HEK293 (cell line): ENCODE data around the gene BMAL1.

Experiments used
- CTCF ChIA-PET: fragments of 350-600 bp; formaldehyde crosslinking; extraction: SDS; loops from one replicate; lab custom pipeline; 2021; ENCODE audit warnings: antibody characterized with exemption; lab: Yijun Ruan, JAX
- POLR2A ChIA-PET: fragments of 300-600 bp; formaldehyde crosslinking; extraction: SDS; loops from one replicate; lab custom pipeline; 2020; ENCODE audit warnings: antibody characterized with exemption, inconsistent platforms; lab: Yijun Ruan, JAX
- H3K27ac ChIP-seq: fragments of 200-500 bp; sonication (Bioruptor generic); 2 replicates; pipeline ENCODE4 v1.5.1; 2014; ENCODE audit warnings: low read depth, low read length, control low read depth, inconsistent platforms; ENCODE audit errors: extremely low read depth
- H3K36me3 ChIP-seq, 2 experiments: fragments of 200-500 bp in 1 of 2; sonication (Bioruptor generic) in 1 of 2; 1 replicate in 1 of 2; 2 replicates in 1 of 2; pipeline ENCODE4 v1.5.1; 2014 to 2017; ENCODE audit warnings: inconsistent platforms in 2 of 2, low read length in 2 of 2; ENCODE audit not compliant: control insufficient read depth in 2 of 2, insufficient read depth in 1 of 2
- H3K4me1 ChIP-seq: fragments of 200-500 bp; sonication (Bioruptor generic); 2 replicates; pipeline ENCODE4 v1.5.1; 2014; ENCODE audit warnings: mild to moderate bottlenecking, low read length, inconsistent platforms; ENCODE audit not compliant: control insufficient read depth, insufficient read depth
- H3K4me3 ChIP-seq: 2 replicates; pipeline ENCODE4 v1.5.1; 2011; ENCODE audit warnings: low read depth, mild to moderate bottlenecking, control low read depth, low read length, moderate library complexity
- H3K9me3 ChIP-seq: fragments of 200-500 bp; sonication (Bioruptor generic); 2 replicates; pipeline ENCODE4 v1.5.1; 2014; ENCODE audit warnings: low read depth, low read length, inconsistent platforms; ENCODE audit not compliant: control insufficient read depth, insufficient read depth
- BCL11A ChIP-seq: fragments of 450-650 bp; formaldehyde crosslinking; IDR thresholded peaks from 2 replicates; pipeline ENCODE4 v1.5.1; 2016; ENCODE audit warnings: low read depth, missing biosample characterization, missing genetic modification characterization
- IKZF3 ChIP-seq: fragments of 450-650 bp; IDR thresholded peaks from 2 replicates; pipeline ENCODE4 v1.5.0; 2018; ENCODE audit warnings: missing biosample characterization, mild to moderate bottlenecking, missing genetic modification characterization, moderate library complexity
- MZF1 ChIP-seq: fragments of 450-650 bp; formaldehyde crosslinking; IDR thresholded peaks from 2 replicates; pipeline ENCODE4 v1.5.1; 2017; ENCODE audit warnings: missing biosample characterization, missing genetic modification characterization, borderline replicate concordance
- ZBTB20 ChIP-seq: fragments of 450-650 bp; formaldehyde crosslinking; IDR thresholded peaks from 2 replicates; pipeline ENCODE4 v1.5.1; 2016; ENCODE audit warnings: missing biosample characterization, missing genetic modification characterization
- ZFP69B ChIP-seq: fragments of 450-650 bp; formaldehyde crosslinking; IDR thresholded peaks from 2 replicates; pipeline ENCODE4 v1.5.1; 2016; ENCODE audit warnings: missing biosample characterization, missing genetic modification characterization
- ZNF2 ChIP-seq: fragments of 450-650 bp; formaldehyde crosslinking; IDR thresholded peaks from 2 replicates; pipeline ENCODE4 v1.5.1; 2016; ENCODE audit warnings: missing biosample characterization, missing genetic modification characterization
- ZNF248 ChIP-seq: fragments of 450-650 bp; formaldehyde crosslinking; IDR thresholded peaks from 2 replicates; pipeline ENCODE4 v1.5.1; 2017; ENCODE audit warnings: missing biosample characterization, missing genetic modification characterization
- ZNF266 ChIP-seq: fragments of 450-650 bp; formaldehyde crosslinking; IDR thresholded peaks from 2 replicates; pipeline ENCODE4 v1.5.1; 2016; ENCODE audit warnings: missing biosample characterization, missing genetic modification characterization, low read depth
- ZNF37A ChIP-seq: fragments of 450-650 bp; IDR thresholded peaks from 2 replicates; pipeline ENCODE4 v1.5.1; 2018; ENCODE audit warnings: missing biosample characterization, missing genetic modification characterization
- ZNF624 ChIP-seq: fragments of 450-650 bp; formaldehyde crosslinking; IDR thresholded peaks from 2 replicates; pipeline ENCODE4 v1.5.1; 2017; ENCODE audit warnings: missing biosample characterization, missing genetic modification characterization
- ZNF664 ChIP-seq: fragments of 450-650 bp; formaldehyde crosslinking; IDR thresholded peaks from 2 replicates; pipeline ENCODE4 v1.5.1; 2016; ENCODE audit warnings: missing biosample characterization, missing genetic modification characterization
- ZNF830 ChIP-seq: fragments of 450-650 bp; IDR thresholded peaks from 2 replicates; pipeline ENCODE4 v1.5.0; 2018; ENCODE audit warnings: missing biosample characterization, missing genetic modification characterization, low read depth, mild to moderate bottlenecking, moderate library complexity
- ZSCAN16 ChIP-seq: fragments of 450-650 bp; formaldehyde crosslinking; IDR thresholded peaks from 2 replicates; pipeline ENCODE4 v1.5.1; 2016; ENCODE audit warnings: missing biosample characterization, missing genetic modification characterization
- TF ChIP-seq, protein P1 (sequence below): fragments of 450-650 bp; formaldehyde crosslinking; IDR thresholded peaks from 2 replicates; pipeline ENCODE4 v1.5.1; 2016; ENCODE audit warnings: missing biosample characterization, missing genetic modification characterization
- TF ChIP-seq, protein P2 (sequence below): fragments of 450-650 bp; formaldehyde crosslinking; IDR thresholded peaks from 2 replicates; pipeline ENCODE4 v1.5.1; 2016; ENCODE audit warnings: missing biosample characterization, missing genetic modification characterization
- TF ChIP-seq, protein P3 (sequence below): fragments of 450-650 bp; formaldehyde crosslinking; IDR thresholded peaks from 2 replicates; pipeline ENCODE4 v1.5.1; 2016; ENCODE audit warnings: missing biosample characterization, missing genetic modification characterization
- TF ChIP-seq, protein P4 (sequence below): fragments of 450-650 bp; formaldehyde crosslinking; IDR thresholded peaks from 2 replicates; pipeline ENCODE4 v1.5.1; 2017; ENCODE audit warnings: missing biosample characterization, mild to moderate bottlenecking, missing genetic modification characterization, moderate library complexity
- TF ChIP-seq, protein P5 (sequence below): fragments of 450-650 bp; formaldehyde crosslinking; IDR thresholded peaks from 2 replicates; pipeline ENCODE4 v1.5.1; 2016; ENCODE audit warnings: missing biosample characterization, missing genetic modification characterization, low read depth

Gene BMAL1

DNA sequence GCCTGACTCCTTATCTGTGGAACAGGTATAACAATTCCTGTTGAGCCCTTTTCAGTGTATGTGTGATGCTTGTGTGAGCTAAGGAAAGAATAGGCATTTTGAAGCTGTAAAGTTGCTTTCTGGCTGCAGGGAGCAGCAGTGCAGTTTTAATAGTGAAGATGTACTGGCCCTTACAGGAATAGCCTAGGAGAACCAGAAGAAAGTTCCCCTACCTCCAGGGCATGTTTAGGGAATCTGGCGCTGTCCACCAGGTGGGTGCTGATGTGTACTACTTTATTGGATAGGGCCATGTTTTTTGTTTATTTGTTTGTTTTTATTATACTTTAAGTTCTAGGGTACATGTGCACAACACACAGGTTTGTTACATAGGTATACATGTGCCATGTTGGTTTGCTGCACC lies 11.5 kb downstream of the BMAL1 start:
- ChIA-PET POLR2A (no interaction called here), CTCF (no interaction called here)
- Histone ChIP-seq H3K4me3 (no peak overlapping the region), H3K4me1 (no peaks in the 10 kb centered on the region), H3K27ac (no peak overlapping the region), H3K36me3 (no peaks in the 10 kb centered on the region), H3K9me3 (no peaks in the 10 kb centered on the region)
- TF ChIP-seq, protein P1, sequence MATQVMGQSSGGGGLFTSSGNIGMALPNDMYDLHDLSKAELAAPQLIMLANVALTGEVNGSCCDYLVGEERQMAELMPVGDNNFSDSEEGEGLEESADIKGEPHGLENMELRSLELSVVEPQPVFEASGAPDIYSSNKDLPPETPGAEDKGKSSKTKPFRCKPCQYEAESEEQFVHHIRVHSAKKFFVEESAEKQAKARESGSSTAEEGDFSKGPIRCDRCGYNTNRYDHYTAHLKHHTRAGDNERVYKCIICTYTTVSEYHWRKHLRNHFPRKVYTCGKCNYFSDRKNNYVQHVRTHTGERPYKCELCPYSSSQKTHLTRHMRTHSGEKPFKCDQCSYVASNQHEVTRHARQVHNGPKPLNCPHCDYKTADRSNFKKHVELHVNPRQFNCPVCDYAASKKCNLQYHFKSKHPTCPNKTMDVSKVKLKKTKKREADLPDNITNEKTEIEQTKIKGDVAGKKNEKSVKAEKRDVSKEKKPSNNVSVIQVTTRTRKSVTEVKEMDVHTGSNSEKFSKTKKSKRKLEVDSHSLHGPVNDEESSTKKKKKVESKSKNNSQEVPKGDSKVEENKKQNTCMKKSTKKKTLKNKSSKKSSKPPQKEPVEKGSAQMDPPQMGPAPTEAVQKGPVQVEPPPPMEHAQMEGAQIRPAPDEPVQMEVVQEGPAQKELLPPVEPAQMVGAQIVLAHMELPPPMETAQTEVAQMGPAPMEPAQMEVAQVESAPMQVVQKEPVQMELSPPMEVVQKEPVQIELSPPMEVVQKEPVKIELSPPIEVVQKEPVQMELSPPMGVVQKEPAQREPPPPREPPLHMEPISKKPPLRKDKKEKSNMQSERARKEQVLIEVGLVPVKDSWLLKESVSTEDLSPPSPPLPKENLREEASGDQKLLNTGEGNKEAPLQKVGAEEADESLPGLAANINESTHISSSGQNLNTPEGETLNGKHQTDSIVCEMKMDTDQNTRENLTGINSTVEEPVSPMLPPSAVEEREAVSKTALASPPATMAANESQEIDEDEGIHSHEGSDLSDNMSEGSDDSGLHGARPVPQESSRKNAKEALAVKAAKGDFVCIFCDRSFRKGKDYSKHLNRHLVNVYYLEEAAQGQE (tag by site-specific recombination): peak; percentile 93
- TF ChIP-seq ZNF266: no peak

DNA sequence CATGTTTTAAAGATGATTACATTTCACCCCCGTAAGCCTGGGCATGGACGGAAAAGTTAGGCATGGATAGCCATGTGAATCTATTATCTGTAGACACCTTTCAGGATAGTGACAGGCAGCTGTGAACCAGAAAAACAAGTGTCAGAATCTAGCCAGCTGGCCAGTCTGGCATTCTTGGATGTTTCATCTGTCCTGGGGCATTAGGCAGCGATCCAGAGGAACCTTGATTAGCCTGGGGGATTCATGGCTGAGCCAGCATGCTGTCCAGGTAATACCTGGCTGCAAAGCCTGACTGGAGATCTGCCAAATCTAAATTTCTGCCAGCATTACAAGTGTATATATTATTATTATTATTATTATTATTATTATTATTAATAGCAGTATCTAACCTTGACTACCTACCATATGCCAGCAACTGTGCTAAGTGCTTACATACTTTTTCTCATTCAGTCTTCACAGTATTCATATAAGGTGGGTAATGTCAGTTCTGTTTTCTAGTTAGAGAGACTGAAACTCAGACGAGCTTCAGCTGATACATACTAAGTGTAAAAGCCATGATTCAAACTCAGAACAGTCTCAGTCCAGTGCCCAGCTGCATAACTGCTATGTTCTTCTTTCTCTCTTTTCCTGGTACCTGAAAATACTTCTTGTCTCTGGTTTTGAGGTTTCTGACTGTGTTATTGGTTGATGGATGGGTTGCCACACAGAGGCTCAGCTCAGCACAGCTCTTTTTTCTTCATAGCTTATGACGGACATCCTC lies 12.8 kb downstream of the BMAL1 start:
- CTCF ChIA-PET: no interaction called here
- no peaks in the 10 kb centered on the region for H3K4me1 ChIP-seq
- no peaks in the 10 kb centered on the region for H3K36me3 ChIP-seq
- H3K4me3 ChIP-seq: no peak overlapping the region
- H3K27ac ChIP-seq: no peak overlapping the region
- no peak for TF ChIP-seq ZSCAN16 (tag by site-specific recombination)
- no peak for TF ChIP-seq ZBTB20 (tag by site-specific recombination)
- no peak for TF ChIP-seq MZF1 (tag by site-specific recombination)
- H3K9me3 ChIP-seq: no peaks in the 10 kb centered on the region
- POLR2A ChIA-PET: no interaction called here

DNA sequence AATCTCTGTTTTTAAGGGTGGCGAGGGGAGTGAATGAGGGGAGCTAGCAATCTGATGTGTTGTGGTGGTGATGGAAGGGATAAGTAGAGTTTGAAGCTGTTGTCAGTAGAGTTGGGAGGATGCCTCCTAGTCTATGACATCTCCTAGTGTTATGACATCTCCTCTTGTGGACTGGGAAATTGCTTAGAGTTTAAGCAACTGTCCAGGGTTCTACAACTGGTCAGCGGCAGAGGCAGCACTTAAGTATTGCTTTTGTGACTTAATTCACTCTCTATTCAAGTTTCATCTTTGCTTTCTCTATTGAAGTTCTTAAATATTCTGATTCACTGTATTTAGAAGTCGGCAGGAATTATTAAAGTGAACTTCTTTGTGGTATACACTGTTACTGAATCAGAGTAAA lies 13.8 kb downstream of the BMAL1 start:
- no peak overlapping the region for H3K27ac ChIP-seq
- TF ChIP-seq, protein P2, sequence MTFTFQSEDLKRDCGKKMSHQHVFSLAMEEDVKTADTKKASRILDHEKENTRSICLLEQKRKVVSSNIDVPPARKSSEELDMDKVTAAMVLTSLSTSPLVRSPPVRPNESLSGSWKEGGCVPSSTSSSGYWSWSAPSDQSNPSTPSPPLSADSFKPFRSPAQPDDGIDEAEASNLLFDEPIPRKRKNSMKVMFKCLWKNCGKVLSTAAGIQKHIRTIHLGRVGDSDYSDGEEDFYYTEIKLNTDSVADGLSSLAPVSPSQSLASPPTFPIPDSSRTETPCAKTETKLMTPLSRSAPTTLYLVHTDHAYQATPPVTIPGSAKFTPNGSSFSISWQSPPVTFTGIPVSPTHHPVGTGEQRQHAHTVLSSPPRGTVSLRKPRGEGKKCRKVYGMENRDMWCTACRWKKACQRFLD (tag by site-specific recombination): no peak
- no peak for TF ChIP-seq ZFP69B (tag by site-specific recombination)
- ChIA-PET POLR2A (no interaction called here), CTCF (interaction anchor here (0.7 to 2.3 kb wide), 2 partner anchors 15 to 81 kb away, joined by 3 to 8 read pairs; no protein-coding TSS in a partner anchor)
- H3K36me3 ChIP-seq: no peaks in the 10 kb centered on the region
- no peaks in the 10 kb centered on the region for H3K4me1 ChIP-seq
- H3K9me3 ChIP-seq: no peaks in the 10 kb centered on the region
- no peak overlapping the region for H3K4me3 ChIP-seq

DNA sequence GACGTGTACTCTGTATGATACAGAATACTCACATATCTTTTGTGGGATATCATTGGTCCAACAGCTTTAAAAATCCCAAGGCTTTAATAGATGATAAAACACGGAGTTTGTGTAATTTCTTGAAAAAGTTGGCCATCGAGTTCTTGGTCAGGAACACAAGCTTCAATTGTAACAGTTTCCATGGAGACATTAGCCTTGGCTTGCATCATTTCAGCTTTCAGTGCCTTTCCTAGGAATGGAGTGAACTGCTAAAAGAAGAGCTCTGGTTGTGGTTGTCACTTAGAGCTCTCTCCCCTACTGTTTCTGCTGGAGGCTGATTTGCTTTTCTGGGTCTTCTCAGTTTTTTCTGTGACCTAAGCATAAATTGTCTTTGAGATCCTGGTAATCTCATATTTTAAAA lies 14.2 kb downstream of the BMAL1 start:
- H3K9me3 ChIP-seq: no peaks in the 10 kb centered on the region
- H3K4me3 ChIP-seq: no peak overlapping the region
- H3K36me3 ChIP-seq: no peaks in the 10 kb centered on the region
- H3K4me1 ChIP-seq: no peaks in the 10 kb centered on the region
- ChIA-PET POLR2A (no interaction called here), CTCF (interaction anchor here (0.7 to 2.3 kb wide), 2 partner anchors 14 to 81 kb away, joined by 3 to 8 read pairs; no protein-coding TSS in a partner anchor)
- H3K27ac ChIP-seq: no peak overlapping the region
- no peak for TF ChIP-seq ZNF2
- TF ChIP-seq, protein P3, sequence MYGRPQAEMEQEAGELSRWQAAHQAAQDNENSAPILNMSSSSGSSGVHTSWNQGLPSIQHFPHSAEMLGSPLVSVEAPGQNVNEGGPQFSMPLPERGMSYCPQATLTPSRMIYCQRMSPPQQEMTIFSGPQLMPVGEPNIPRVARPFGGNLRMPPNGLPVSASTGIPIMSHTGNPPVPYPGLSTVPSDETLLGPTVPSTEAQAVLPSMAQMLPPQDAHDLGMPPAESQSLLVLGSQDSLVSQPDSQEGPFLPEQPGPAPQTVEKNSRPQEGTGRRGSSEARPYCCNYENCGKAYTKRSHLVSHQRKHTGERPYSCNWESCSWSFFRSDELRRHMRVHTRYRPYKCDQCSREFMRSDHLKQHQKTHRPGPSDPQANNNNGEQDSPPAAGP: no peak
- TF ChIP-seq, protein P4, sequence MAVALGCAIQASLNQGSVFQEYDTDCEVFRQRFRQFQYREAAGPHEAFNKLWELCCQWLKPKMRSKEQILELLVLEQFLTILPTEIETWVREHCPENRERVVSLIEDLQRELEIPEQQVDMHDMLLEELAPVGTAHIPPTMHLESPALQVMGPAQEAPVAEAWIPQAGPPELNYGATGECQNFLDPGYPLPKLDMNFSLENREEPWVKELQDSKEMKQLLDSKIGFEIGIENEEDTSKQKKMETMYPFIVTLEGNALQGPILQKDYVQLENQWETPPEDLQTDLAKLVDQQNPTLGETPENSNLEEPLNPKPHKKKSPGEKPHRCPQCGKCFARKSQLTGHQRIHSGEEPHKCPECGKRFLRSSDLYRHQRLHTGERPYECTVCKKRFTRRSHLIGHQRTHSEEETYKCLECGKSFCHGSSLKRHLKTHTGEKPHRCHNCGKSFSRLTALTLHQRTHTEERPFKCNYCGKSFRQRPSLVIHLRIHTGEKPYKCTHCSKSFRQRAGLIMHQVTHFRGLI (tag by site-specific recombination): no peak
- TF ChIP-seq ZNF248 (tag by site-specific recombination): no peak
- TF ChIP-seq ZNF664 (tag by site-specific recombination): no peak
- TF ChIP-seq, protein P5, sequence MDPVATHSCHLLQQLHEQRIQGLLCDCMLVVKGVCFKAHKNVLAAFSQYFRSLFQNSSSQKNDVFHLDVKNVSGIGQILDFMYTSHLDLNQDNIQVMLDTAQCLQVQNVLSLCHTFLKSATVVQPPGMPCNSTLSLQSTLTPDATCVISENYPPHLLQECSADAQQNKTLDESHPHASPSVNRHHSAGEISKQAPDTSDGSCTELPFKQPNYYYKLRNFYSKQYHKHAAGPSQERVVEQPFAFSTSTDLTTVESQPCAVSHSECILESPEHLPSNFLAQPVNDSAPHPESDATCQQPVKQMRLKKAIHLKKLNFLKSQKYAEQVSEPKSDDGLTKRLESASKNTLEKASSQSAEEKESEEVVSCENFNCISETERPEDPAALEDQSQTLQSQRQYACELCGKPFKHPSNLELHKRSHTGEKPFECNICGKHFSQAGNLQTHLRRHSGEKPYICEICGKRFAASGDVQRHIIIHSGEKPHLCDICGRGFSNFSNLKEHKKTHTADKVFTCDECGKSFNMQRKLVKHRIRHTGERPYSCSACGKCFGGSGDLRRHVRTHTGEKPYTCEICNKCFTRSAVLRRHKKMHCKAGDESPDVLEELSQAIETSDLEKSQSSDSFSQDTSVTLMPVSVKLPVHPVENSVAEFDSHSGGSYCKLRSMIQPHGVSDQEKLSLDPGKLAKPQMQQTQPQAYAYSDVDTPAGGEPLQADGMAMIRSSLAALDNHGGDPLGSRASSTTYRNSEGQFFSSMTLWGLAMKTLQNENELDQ (tag by site-specific recombination): no peak
- TF ChIP-seq ZNF37A (tag by site-specific recombination): no peak
- TF ChIP-seq IKZF3: no peak
- TF ChIP-seq ZNF624 (tag by site-specific recombination): no peak
- TF ChIP-seq ZNF830 (tag by site-specific recombination): no peak
- no peak for TF ChIP-seq BCL11A (tag by site-specific recombination)
